Right kidney (tissue), 1 donor: ENCODE measurements around the gene ANKS1B.

Experiments used
- DNase-seq: peaks from one replicate; pipeline ENCODE4 v3.0.0-alpha.2; 2016

ANKS1B gene

GRCh38 chr12:98918176-98918863 lies 1066.4 kb downstream of the ANKS1B start:
- no peak for DNase-seq

DNA sequence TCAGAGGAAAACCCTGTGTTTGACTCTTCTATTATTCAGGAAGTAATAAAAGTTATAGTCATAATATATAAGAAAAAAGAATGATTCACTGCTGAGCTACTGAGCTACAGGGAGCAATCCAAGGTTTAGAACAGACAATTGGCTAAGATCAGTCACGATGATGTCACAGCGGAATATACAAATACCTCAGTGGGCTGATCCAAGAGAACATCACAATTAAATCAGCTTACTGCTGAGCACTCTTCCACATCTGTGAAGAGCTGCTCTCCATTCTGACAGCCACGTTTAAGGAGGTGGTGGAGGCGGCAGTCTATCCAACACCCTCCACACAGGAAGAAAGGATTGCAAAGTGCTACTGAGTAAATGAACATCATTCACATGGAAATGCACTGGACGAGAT lies 1068.6 kb downstream of the ANKS1B start:
- no peak for DNase-seq

- no peak for DNase-seq
These were observed 1072.2 kb downstream of the ANKS1B start for GRCh38 chr12:98912401-98912974.

- DNase-seq = no peak
These were observed 1073.3 kb downstream of the ANKS1B start for GRCh38 chr12:98911396-98911795.

DNA sequence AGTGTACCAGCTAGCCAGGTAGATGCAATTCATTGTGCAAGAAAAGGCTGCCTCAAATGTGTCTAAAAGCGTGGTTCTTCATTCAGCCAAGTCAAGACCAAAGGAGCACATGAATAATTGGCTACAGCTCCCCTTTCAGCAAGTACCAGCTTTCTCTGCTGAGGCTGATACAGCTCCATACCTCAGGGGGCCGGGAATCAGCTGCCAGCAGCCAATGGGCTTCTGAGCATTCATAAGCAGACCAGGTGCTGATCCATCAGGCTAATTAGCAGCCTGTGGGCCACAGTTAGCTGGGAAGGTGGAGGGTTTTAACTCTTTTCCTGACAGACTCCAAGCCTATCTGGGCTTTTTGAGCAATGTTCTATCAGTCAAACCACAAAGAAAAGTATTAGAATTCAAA lies 1075.0 kb downstream of the ANKS1B start:
- no peak for DNase-seq

DNA sequence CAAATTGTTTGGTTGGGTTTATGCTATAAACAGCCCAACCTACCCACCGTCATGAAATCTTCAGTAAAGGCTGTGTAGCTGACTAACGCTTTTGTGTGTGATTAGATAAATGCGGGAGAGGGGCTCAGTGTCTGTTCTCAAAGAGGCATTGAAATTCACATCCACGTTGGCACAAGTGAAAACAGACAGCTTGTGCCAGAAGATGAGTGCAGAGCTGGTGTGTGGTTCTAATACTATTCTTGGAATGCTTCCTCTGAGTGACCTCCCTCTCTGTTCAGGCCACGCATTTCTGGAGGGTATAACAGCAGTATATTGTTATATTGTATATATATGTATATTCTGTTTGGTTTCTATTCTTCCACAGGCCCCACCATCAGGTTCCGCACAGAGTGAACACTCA lies 1075.9 kb downstream of the ANKS1B start:
- DNase-seq = no peak

- DNase-seq = no peak
These were observed 1080.9 kb downstream of the ANKS1B start for GRCh38 chr12:98903875-98904274.

GRCh38 chr12:98901189-98901588 lies 1083.5 kb downstream of the ANKS1B start:
- DNase-seq = no peak

GRCh38 chr12:98896938-98897337 lies 1087.8 kb downstream of the ANKS1B start:
- no peak for DNase-seq

- DNase-seq = peak; percentile 76
These were observed 1089.6 kb downstream of the ANKS1B start for GRCh38 chr12:98895086-98895651.

- DNase-seq = peak; percentile 66
These were observed 1090.2 kb downstream of the ANKS1B start for GRCh38 chr12:98894412-98895085.

- DNase-seq = peak; percentile 45
These were observed 1090.9 kb downstream of the ANKS1B start for GRCh38 chr12:98893675-98894411.

DNA sequence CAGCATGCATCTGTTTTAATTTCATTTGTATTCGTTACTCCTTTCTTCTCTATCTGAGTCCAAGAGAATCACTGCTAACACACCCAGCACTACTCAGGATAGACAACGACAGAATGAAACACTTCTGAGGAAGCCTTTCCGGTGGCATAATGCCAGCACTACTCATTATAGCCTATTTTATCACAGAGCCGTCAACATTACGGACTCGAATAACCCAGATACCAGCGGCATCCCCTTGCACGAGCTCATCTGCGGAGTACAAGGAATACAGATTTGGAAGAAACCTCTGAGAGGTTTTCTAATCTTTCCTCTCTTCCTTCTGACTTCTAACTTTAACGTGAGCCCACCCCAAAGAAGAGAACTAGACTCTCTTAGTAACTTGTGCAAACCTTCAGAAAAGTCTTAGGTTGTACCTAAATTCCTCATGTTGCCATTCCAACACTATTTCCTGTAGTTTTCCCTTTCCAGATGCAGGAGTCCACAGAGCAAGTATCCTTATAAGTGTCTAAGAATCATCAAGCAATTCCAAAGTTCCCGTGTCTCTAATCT lies 1091.5 kb downstream of the ANKS1B start:
- peak; percentile 4 for DNase-seq

GRCh38 chr12:98885778-98886177 lies 1099.0 kb downstream of the ANKS1B start:
- DNase-seq = no peak

DNA sequence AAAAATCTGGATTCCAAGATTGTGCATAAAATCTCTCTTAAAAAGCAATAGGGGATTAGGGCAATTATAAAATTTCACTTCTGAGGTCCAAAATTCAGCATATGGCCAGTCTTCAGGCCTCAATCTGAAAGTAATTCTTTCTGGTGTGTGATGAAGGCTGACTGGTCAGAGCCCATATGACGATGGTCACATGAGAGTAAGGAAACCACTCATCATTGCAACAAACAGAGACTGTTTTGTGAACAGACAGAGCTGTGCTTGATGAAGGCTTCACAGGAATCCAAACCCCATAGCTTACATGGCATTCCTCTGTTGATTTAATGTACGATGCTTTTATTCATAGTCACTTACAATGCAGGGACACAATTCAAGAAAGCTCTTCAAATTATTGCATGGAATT lies 1101.5 kb downstream of the ANKS1B start:
- DNase-seq = no peak

GRCh38 chr12:98882526-98882925 lies 1102.2 kb downstream of the ANKS1B start:
- no peak for DNase-seq

DNA sequence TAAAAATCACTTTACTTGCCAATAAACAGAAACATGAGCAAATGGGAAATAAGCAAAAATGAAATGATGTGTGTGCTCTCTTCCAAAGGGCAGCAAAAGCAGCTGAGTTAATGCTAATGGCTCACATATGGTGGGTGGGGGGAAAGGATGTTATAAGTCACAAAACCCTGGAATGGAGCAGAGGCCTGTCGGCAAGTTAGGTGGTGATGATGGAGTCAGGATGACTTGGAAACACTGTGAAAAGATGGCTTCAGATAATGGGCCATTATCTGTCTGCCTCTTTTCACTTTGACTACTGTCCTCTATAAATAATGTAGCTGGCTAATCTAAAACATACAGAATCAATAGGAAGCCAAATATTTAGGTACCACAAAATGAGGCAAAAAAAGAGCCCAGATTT lies 1111.0 kb downstream of the ANKS1B start:
- DNase-seq = no peak

DNA sequence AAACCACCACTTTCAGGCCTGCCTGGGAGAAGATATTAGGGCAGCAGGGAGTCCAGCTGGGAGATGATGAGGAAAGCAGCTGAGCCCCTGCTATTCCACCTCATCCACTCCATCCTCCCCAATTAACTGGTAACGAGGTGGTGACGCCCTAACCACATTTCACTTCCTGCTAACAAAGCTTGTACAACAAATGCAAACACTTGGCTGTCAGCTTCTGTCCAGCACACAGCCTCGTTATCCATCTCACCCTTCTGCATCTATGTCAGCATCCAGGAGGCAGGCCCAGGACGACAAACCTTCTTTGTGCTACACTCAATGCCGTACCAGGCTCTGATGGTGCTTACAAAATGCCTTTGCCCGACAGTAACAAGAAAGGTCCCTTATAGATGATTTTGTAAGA lies 1114.2 kb downstream of the ANKS1B start:
- DNase-seq = no peak

DNA sequence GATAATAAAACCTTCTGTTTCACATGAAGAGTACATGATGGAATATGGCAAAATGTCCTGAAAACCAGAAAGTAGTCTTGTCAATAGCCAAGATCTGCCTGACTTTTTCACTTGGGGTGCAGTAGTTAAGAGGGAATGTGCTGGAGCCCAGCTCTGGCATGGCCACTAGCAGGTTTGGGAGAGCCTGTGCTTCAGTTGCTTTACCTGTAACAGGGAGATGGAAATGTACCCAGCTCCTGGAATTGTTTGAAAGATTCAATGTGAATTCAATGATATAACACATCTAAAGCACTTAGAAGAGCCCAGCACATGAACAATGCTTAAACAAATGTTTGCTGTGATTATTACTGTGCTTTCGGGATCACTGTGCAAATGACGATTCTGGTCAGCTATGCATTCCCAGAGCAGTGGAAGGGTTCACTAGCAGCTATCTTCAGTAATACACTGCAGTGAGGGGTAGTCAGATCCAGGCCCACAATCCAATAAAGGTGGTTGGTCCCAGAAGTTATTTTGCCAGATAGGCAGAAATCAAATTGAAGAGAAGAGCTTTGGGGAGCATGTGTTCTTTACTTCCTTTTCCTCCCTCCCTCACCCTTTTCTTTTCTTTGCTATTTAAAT lies 1114.7 kb downstream of the ANKS1B start:
- no peak for DNase-seq

- no peak for DNase-seq
These were observed 1116.2 kb downstream of the ANKS1B start for GRCh38 chr12:98868538-98868937.

GRCh38 chr12:98868076-98868475 lies 1116.7 kb downstream of the ANKS1B start:
- no peak for DNase-seq

GRCh38 chr12:98864363-98864762 lies 1120.4 kb downstream of the ANKS1B start:
- DNase-seq = no peak
